ENCODE measurements around the gene PDCD6IP.

DNA sequence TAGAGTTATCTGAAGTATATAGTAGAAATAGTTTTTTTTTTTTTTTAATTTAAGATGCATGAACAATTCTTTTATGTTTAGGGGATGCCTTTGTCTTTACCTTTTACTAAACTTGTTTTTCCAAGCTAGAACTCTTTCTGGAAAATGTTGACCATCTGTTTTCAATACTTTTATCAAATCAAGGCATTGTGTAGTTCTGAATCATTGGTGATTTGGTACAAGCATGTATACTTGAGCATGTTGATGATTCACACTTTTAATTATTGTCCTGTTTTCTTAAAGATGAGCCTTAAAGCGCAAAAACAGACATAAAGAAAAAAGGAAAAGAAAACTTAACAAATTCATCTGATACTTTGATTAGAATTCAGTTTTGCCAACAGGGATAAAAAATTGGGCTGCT is 28.3 kb downstream of the PDCD6IP start:
- TF ChIP-seq, protein P1, sequence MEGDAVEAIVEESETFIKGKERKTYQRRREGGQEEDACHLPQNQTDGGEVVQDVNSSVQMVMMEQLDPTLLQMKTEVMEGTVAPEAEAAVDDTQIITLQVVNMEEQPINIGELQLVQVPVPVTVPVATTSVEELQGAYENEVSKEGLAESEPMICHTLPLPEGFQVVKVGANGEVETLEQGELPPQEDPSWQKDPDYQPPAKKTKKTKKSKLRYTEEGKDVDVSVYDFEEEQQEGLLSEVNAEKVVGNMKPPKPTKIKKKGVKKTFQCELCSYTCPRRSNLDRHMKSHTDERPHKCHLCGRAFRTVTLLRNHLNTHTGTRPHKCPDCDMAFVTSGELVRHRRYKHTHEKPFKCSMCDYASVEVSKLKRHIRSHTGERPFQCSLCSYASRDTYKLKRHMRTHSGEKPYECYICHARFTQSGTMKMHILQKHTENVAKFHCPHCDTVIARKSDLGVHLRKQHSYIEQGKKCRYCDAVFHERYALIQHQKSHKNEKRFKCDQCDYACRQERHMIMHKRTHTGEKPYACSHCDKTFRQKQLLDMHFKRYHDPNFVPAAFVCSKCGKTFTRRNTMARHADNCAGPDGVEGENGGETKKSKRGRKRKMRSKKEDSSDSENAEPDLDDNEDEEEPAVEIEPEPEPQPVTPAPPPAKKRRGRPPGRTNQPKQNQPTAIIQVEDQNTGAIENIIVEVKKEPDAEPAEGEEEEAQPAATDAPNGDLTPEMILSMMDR (IDR thresholded peaks at IDR 0.05; ENCODE audit: low read length): no peak
- TF ChIP-seq EZH2phosphoT487 (IDR thresholded peaks at IDR 0.05; ENCODE audit: low read length) (no peak), EZH2 (optimal IDR thresholded peaks at IDR 0.05; ENCODE audit: low read depth, low read length) (no peak)

Data from MM.1S (cell line).